Fibroblast of the conjunctiva (primary cell): Measurements from ENCODE around the gene POLD4.

ENCODE experiments used
- DNase-seq: peaks from one replicate; pipeline ENCODE4 v3.0.0-alpha.2; 2010; ENCODE audit warnings: low read depth

The POLD4 gene

DNA sequence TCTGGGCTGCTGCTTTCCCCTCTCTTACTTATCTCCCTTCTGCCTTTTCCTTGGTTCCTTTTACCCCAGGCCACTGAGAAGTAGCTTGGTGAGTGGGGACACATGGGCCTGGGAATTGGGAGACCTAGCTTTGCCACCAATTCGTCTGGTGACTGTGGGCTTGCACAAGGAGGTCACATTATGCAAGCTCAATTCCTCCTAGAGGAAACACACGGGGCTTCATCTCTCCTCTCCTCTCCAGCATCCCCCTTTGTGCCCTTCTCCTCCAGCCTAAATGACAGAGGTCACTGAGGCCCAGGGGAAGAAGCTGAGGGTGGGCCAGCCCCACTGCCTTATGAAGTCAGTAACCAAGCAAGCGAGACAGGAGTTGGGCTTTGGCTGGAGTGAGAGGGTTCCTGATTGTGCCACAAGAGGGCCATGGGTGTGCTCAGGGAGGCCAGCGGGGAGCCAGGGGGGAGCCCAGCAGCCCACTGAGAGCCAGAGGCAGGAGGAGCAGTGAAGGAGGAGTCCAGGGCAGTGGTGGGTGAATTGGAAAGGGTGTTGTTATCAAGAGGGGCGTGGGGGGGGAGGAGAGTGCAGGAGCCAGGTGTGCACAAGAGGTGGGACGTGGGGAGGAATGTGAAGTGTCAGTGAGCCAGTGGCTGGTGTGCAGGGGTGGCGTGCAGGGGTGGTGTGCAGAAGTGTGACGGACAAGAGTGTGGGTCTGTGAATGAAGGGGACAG is 18.0 kb upstream of the POLD4 start:
- no peak for DNase-seq

DNA sequence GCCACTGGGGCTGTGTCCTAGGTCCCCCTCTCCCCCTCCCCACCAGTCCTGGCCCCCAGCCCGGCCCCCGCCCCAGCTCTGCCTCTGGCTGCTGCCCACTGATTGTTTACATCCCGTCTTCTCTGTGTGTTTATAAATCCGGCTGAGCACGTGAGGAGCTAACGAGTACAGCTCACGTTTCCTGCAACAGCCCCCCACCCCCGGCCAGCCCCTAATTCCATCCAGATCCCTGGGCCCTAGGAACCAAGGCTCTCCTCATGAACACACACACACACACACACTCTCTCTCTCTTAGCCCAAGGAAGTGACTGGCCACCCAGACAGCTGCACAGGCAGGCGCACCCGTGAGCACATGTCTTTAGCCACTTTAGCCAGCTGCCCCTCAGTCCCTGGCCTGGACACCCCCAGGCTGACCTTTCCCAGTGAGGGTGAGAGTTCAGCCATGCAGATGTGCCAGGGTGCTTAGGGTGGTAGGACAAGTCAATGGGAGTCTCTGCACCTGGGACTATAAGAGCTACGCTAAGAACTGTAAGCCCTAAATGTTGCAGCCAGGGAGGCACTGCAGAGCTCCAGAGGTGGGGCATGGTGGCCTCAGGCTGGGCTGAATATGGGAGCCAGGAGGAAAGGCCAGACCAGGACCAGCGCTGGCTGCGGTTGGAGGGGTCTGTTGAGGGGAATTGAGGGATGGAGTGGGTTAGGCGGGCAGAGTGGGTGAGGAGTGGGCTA is 17.2 kb upstream of the POLD4 start:
- DNase-seq: no peak

DNA sequence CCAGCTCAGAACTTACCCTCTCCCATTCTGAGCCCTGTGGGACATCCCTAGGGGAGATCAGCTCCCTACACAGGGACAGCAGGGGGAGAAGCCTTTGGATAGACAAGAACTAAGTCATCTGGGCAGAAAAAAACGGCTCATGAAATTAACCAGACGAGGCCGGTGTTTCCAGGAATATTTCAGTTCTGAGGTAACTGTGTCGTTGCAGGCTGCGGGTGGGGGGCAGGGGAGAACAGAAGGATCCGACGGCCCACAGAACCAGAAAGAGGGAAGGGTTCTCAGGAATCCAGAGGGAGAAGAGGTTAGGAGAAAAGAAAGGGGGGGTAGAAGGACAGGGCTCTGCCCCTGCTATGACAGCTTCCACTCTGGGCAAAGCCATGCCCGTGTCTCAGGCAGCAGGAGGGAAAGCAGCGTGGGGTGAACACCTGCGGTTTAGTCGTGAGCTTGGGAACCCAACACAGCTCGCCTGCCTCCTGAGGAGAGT is 16.5 kb upstream of the POLD4 start:
- DNase-seq: no peak

DNA sequence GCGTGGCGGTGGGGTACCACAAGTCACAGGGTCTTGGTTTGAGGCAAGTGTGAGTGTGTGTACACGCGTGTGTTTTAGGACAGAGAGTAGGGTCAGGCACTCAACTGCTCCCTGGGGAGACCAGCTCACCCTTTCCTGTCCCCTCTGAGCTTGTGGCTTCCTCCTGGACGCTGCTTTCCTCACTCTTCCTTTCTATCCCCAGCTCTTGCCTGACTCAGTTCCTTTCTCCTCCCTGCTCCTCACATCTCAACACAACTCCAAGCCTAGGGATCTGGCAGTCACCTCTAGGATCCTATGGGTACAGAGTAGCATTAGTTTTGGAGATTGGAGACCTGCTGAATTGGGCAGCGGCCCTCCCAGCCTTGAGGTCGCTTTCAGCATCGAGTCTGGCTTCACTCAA is 15.9 kb upstream of the POLD4 start:
- DNase-seq: no peak

GRCh38 chr11:67368621-67369020 is 15.3 kb upstream of the POLD4 start:
- DNase-seq: no peak

- DNase-seq: no peak
Observed at GRCh38 chr11:67367761-67368227, 14.4 kb upstream of the POLD4 start.

- DNase-seq: no peak
Observed at GRCh38 chr11:67366961-67367760, 13.8 kb upstream of the POLD4 start.

- DNase-seq: no peak
Observed at GRCh38 chr11:67366546-67366945, 13.2 kb upstream of the POLD4 start.

DNA sequence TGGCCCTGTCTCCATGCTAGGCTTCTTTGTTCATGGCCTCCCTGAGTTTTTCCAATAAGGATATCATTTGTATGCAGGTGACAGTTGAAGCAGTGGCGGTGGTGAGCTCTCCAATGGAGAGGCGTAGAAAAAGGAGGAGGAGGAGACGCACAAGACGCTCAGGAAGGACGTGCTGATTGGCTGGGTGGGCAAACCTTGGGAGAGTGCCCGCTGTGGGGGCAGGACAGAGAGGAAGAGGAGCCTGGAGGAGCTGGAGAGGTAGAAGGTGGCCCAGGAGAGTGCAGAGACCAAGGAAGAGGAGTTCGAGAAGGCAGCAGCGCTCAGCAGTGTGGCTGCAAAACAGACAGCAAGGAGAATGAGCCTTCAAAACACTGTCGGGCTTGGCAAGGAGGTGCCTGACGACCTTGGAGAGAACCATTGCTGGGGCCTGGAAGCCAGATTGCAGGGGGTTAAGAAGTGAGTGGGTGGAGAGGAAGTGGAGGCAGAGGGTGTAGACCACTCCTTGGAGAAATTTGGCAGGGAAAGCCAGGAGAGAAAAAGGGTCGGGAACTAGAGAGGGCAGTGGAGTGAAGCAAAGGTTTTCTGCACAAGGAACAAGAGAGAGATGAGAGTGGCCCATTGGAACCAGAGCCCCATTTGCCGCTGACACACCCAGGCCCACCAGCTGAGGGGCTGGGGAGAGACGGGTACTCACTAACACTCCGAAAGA is 12.5 kb upstream of the POLD4 start:
- DNase-seq: no peak

GRCh38 chr11:67364783-67365722 is 11.7 kb upstream of the POLD4 start:
- DNase-seq: no peak

GRCh38 chr11:67364169-67364568 is 10.8 kb upstream of the POLD4 start:
- DNase-seq: no peak

- DNase-seq: no peak
Observed at GRCh38 chr11:67357831-67358670, 4.7 kb upstream of the POLD4 start.

DNA sequence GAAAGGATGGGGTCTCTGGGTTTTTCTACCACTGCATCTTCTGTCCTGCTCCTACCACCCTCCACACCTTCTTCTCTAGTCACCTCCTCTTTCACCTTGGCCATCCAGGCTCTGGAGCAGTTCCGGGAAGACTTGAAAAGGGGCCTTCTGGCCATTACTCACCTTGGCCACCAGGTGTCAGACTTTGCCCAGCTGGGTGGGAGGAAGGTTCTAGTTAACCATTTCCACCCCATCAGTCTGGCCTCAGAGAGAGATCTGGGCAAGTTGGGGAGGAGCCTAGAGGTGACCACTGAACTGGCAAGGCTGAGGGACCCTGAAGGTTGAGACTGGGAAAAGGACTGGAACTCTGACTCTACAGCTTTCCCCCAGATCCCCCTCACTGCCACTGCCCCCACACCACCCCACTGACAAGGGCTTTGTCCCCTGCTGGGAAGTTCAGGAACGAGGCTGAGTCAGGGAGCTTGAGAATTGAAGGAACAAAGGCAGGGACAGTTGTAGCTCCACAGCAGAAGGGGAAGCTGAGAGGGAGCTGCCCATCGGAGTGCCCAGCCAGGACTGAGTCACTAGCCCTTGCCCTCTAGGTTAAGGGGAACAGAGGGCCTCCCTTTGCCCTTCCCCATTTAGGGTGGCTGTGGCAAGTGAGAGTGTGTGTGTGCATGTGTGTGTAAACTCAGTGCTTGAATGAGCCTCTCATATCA is 3.7 kb upstream of the POLD4 start:
- DNase-seq: peak; percentile 57

DNA sequence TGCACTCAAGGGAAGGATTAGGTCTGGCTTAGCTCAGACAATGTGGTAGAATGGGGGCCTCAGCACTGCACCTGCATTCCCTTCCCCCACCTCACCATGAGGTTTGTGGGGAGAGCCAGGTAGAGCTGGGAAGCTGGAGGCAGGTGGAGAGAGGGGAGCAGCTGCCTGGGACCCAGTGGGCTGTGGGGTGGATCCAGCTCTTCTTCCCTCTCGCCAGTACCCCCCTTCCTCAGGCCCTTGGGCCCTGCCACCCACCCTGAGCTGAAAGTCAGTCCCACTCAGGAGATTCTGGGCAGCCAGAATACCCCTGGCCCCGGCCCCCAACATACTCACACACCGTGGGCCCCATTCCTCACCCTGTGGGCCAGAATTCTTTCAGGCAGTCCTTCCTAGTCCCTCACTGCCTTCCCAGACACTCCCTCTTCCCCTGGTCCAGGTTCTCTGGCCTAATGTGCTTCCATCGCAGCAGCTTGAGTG is 3.1 kb upstream of the POLD4 start:
- no peak for DNase-seq

DNA sequence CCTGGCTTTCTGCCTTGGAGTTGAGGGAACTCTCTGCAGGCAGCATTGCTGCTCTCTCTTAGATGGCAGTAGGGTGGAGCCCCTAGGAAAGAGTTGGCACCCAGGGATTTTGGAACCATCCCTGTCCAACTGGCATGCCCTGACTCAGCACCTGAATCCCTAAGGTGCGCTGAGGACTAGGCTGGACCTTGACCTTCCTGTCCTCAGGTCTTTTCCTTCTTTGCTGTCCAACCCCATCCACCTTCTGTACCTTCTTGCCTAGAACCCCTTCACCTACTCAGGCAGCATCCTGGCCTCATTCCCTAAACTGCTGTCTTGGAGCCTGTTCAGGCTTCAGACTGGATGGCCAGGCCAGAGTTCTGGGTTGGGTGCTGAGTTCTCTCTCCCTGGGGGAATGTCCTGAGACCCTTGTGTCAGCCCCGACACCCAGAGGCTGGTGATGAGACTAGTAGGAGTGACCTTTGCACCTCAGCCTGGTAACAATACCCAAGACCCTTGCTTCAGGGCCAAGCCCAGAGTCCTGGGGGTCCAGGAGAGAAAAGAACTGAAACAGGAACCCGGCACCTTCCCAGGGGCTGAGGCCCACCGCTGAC is 2.5 kb upstream of the POLD4 start:
- no peak for DNase-seq

- DNase-seq: no peak
Observed at GRCh38 chr11:67355023-67355793, 1.9 kb upstream of the POLD4 start.

DNA sequence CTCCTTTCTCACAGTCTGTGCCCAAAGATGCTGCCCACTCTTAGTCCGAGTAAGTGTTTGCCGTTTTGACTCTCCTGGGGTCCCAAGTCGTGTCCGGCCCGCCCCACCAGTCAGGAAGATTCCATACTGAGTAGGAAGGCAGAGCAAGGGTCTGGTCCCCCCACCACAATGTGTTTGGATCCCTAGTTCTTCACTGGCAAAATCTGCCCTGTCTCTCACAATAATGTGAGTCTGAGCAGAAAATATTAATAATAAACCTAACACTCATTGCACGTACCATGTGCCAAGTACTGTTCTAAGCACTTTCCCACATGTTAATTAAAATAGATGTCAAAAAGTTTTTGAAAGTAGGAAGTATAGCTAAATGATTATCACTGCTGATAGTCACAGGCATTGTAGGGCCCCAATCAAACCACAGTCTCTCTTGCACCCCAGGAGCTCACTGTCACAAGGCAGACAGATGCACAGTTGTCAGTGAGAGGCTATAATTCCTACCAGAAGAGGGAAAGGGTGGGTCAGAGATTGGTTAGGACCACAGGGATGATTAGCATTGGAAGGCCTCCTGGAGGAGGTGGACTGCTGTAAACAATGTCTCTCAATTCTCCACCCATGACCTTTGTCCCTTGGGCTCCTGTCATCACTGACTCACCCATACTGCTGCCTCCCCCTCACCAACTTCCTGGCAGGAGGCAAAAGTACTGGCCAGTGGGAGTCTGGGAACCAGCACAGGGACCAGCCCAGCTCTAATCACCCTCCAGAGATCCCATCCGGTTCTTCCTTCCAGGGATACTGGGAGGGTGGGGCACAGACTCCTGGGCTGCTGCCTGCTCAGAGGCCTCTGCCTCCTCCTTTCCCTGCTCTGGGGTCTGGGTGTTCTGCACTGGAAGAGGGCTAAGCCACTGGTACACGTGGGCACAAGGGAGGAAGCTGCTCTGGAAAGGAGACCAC is 1.0 kb upstream of the POLD4 start:
- peak; percentile 86 for DNase-seq
